ENCODE results near the gene MTMR6. TPM values are rescaled to one million over a fixed set of nuclear protein-coding genes. Genes with fewer than 3 reads are reported as not detected.

MTMR6 gene
- polyA plus RNA-seq, 1 donor from 2014 or later, result 45.4 TPM

DNA sequence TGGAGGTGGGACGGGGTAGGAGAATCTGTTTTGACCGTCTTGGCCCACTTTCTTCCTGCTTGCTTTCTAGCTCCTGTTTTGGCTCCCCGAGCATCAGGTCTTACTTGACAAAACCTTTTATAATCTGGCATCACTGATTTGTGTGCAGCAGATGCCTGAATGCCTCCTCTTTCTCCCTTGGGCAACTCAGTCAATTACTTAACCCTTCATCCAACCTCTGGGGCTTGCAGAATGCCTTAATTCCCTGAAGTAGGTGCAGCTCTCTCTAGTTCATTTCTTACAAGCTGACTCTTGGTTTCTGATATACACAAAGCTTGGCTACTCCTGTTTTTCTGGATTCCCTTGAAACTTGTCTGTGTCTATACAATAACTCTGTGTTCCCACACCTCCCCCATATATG lies 8.4 kb upstream of the MTMR6 start:
- Histone ChIP-seq H2AFZ (ENCODE audit: low read depth, low read length) (no peak overlapping the region), H3K4me2 (ENCODE audit: low read length) (no peak overlapping the region), H3K9me2 (ENCODE audit: insufficient read depth, low read length) (no peaks in the 10 kb centered on the region), H3K9ac (ENCODE audit: low read length) (no peak overlapping the region), H3K36me3 (ENCODE audit: insufficient read depth, low read length) (no peaks in the 10 kb centered on the region), H3K79me2 (replicated peaks; ENCODE audit: insufficient read depth, low read length) (no peaks in the 10 kb centered on the region), H3K9me3 (ENCODE audit: low read length) (no peaks in the 10 kb centered on the region), H4K20me1 (ENCODE audit: insufficient read depth) (no peaks in the 10 kb centered on the region), H3F3A (ENCODE audit: insufficient read depth, low read length, poor library complexity, severe bottlenecking) (no peaks in the 10 kb centered on the region), H3K27ac (ENCODE audit: low read length) (no peak overlapping the region), H3K4me3 (ENCODE audit: low read length) (no peak overlapping the region), H3K27me3 (ENCODE audit: insufficient read depth, low read depth, low read length) (no peaks in the 10 kb centered on the region)
- TF ChIP-seq TAF1 (IDR thresholded peaks at IDR 0.05; ENCODE audit: low read depth), result no peak
- TF ChIP-seq, protein P1, sequence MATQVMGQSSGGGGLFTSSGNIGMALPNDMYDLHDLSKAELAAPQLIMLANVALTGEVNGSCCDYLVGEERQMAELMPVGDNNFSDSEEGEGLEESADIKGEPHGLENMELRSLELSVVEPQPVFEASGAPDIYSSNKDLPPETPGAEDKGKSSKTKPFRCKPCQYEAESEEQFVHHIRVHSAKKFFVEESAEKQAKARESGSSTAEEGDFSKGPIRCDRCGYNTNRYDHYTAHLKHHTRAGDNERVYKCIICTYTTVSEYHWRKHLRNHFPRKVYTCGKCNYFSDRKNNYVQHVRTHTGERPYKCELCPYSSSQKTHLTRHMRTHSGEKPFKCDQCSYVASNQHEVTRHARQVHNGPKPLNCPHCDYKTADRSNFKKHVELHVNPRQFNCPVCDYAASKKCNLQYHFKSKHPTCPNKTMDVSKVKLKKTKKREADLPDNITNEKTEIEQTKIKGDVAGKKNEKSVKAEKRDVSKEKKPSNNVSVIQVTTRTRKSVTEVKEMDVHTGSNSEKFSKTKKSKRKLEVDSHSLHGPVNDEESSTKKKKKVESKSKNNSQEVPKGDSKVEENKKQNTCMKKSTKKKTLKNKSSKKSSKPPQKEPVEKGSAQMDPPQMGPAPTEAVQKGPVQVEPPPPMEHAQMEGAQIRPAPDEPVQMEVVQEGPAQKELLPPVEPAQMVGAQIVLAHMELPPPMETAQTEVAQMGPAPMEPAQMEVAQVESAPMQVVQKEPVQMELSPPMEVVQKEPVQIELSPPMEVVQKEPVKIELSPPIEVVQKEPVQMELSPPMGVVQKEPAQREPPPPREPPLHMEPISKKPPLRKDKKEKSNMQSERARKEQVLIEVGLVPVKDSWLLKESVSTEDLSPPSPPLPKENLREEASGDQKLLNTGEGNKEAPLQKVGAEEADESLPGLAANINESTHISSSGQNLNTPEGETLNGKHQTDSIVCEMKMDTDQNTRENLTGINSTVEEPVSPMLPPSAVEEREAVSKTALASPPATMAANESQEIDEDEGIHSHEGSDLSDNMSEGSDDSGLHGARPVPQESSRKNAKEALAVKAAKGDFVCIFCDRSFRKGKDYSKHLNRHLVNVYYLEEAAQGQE (IDR thresholded peaks at IDR 0.05; ENCODE audit: borderline replicate concordance), result no peak
- TF ChIP-seq SMC3 (conservative IDR thresholded peaks at IDR 0.05; ENCODE audit: poor library complexity), result no peak
- no peak for TF ChIP-seq EZH2 (IDR thresholded peaks at IDR 0.05; ENCODE audit: borderline replicate concordance, insufficient read depth, low read length, poor library complexity, severe bottlenecking)
- no peak for TF ChIP-seq MXI1 (conservative IDR thresholded peaks at IDR 0.05; ENCODE audit: poor library complexity, severe bottlenecking)
- no peak for TF ChIP-seq EP300 (conservative IDR thresholded peaks at IDR 0.05; ENCODE audit: poor library complexity, severe bottlenecking)
- no peak for TF ChIP-seq POLR2AphosphoS5 (IDR thresholded peaks at IDR 0.05)
- TF ChIP-seq, protein P2, sequence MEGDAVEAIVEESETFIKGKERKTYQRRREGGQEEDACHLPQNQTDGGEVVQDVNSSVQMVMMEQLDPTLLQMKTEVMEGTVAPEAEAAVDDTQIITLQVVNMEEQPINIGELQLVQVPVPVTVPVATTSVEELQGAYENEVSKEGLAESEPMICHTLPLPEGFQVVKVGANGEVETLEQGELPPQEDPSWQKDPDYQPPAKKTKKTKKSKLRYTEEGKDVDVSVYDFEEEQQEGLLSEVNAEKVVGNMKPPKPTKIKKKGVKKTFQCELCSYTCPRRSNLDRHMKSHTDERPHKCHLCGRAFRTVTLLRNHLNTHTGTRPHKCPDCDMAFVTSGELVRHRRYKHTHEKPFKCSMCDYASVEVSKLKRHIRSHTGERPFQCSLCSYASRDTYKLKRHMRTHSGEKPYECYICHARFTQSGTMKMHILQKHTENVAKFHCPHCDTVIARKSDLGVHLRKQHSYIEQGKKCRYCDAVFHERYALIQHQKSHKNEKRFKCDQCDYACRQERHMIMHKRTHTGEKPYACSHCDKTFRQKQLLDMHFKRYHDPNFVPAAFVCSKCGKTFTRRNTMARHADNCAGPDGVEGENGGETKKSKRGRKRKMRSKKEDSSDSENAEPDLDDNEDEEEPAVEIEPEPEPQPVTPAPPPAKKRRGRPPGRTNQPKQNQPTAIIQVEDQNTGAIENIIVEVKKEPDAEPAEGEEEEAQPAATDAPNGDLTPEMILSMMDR (IDR thresholded peaks at IDR 0.05; ENCODE audit: poor library complexity, severe bottlenecking), result no peak
- TF ChIP-seq RAD21 (conservative IDR thresholded peaks at IDR 0.05), result no peak

DNA sequence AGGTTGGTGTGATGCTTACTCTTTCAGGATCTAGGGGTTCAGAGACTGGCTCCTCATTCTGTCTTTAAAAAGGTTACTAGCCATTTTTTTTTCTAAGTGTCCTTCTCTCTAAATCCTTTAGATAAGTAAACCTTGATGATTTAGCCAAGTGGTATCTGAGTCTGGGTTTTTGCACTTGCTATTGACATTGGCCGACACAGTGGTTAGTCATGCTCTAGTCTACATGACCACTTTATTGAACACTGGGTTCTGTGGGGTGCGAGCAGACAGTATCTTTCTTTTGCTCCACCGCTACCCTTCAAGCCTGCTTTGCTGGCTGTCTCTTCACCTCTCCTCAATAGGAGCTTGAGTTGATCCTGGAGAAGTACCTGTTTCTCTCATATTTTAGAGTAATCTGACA lies 7.9 kb upstream of the MTMR6 start:
- H3K4me2 ChIP-seq (ENCODE audit: low read length), result no peak overlapping the region
- no peak overlapping the region for H3K9ac ChIP-seq (ENCODE audit: low read length)
- H3F3A ChIP-seq (ENCODE audit: insufficient read depth, low read length, poor library complexity, severe bottlenecking), result no peaks in the 10 kb centered on the region
- H2AFZ ChIP-seq (ENCODE audit: low read depth, low read length), result no peak overlapping the region
- H3K9me3 ChIP-seq (ENCODE audit: low read length), result no peaks in the 10 kb centered on the region
- H3K36me3 ChIP-seq (ENCODE audit: insufficient read depth, low read length), result no peaks in the 10 kb centered on the region
- no peak overlapping the region for H3K4me3 ChIP-seq (ENCODE audit: low read length)
- H4K20me1 ChIP-seq (ENCODE audit: insufficient read depth), result no peaks in the 10 kb centered on the region
- H3K27me3 ChIP-seq (ENCODE audit: insufficient read depth, low read depth, low read length), result no peaks in the 10 kb centered on the region
- H3K79me2 ChIP-seq (replicated peaks; ENCODE audit: insufficient read depth, low read length), result no peaks in the 10 kb centered on the region
- no peak for TF ChIP-seq EP300 (conservative IDR thresholded peaks at IDR 0.05; ENCODE audit: poor library complexity, severe bottlenecking)
- no peak for TF ChIP-seq RAD21 (conservative IDR thresholded peaks at IDR 0.05)
- H3K27ac ChIP-seq (ENCODE audit: low read length), result no peak overlapping the region
- H3K9me2 ChIP-seq (ENCODE audit: insufficient read depth, low read length), result no peaks in the 10 kb centered on the region

DNA sequence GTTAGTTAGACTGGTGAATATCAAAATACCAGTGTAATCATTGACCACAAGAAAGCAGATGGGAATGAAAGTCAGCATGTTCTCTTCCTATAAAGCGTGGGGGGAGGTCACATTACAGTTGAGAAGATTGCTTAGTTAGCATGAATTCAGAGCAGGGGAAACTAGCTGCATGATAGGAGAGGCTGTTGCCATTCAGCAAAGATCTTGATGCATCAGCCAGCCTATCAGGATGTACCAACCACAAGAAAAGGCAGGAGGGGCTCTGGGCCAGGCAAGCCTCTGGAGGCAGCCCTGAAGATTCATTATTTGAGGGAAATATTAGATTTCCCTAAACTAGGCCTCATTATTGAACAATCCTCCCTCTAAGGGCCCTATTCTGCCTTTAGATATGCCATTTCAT lies 5.0 kb upstream of the MTMR6 start:
- no peaks in the 10 kb centered on the region for H3K36me3 ChIP-seq (ENCODE audit: insufficient read depth, low read length)
- no peaks in the 10 kb centered on the region for H4K20me1 ChIP-seq (ENCODE audit: insufficient read depth)
- TF ChIP-seq EZH2 (IDR thresholded peaks at IDR 0.05; ENCODE audit: borderline replicate concordance, insufficient read depth, low read length, poor library complexity, severe bottlenecking) (no peak), MXI1 (conservative IDR thresholded peaks at IDR 0.05; ENCODE audit: poor library complexity, severe bottlenecking) (no peak), TAF1 (IDR thresholded peaks at IDR 0.05; ENCODE audit: low read depth) (no peak), RAD21 (conservative IDR thresholded peaks at IDR 0.05) (no peak)
- no peaks in the 10 kb centered on the region for H3K9me3 ChIP-seq (ENCODE audit: low read length)
- H3K4me3 ChIP-seq (ENCODE audit: low read length), result peak overlapping the region; percentile 40
- no peaks in the 10 kb centered on the region for H3K9me2 ChIP-seq (ENCODE audit: insufficient read depth, low read length)
- H2AFZ ChIP-seq (ENCODE audit: low read depth, low read length), result peak overlapping the region; percentile 19
- H3K4me2 ChIP-seq (ENCODE audit: low read length), result peak overlapping the region; percentile 54
- H3K79me2 ChIP-seq (replicated peaks; ENCODE audit: insufficient read depth, low read length), result no peaks in the 10 kb centered on the region
- no peak overlapping the region for H3K9ac ChIP-seq (ENCODE audit: low read length)
- H3K27me3 ChIP-seq (ENCODE audit: insufficient read depth, low read depth, low read length), result no peaks in the 10 kb centered on the region
- H3K27ac ChIP-seq (ENCODE audit: low read length), result peak overlapping the region; percentile 52
- no peaks in the 10 kb centered on the region for H3F3A ChIP-seq (ENCODE audit: insufficient read depth, low read length, poor library complexity, severe bottlenecking)
